ENCODE data around the gene ADRM1. TPM values are rescaled to one million over a fixed set of nuclear protein-coding genes. Genes with fewer than 3 reads are reported as not detected.

ADRM1 gene
- total and polyA plus RNA-seq, 2 experiments from 2014 or later, result 206 to 243 TPM

DNA sequence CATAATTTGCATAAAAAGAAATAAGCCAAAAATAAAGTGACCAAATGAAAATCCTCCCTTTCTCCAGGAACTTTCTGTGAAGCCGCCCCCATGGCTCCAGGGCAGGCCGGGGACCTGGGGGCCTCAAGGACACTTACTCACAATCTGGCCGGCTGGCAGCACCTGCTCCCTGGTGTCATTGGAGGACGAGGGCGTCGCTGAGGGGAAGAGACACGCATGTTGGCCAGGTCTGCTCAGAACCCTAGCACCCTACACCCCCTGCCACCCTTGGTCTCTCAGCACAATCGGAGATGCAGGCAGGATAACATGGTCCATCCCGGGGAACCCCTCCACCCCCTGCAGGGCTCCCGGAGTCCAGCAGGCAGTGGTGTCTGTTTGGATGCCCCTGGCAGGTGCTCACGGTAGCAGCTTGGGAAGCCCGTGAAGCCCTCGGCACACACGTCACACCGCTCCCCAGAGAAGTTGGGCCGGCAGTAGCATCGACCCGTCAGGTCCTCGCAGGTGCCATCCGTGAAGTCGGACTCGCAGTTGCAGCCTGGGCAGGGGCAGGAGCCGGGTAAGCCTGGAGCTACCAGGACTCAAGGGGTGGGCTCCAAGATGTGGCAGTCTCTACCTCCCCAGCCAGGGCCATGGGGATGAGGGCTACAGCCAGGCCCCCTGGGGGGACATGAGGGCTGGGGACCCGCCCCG lies 43.0 kb downstream of the ADRM1 start (continued):
- TF ChIP-seq, protein P1, sequence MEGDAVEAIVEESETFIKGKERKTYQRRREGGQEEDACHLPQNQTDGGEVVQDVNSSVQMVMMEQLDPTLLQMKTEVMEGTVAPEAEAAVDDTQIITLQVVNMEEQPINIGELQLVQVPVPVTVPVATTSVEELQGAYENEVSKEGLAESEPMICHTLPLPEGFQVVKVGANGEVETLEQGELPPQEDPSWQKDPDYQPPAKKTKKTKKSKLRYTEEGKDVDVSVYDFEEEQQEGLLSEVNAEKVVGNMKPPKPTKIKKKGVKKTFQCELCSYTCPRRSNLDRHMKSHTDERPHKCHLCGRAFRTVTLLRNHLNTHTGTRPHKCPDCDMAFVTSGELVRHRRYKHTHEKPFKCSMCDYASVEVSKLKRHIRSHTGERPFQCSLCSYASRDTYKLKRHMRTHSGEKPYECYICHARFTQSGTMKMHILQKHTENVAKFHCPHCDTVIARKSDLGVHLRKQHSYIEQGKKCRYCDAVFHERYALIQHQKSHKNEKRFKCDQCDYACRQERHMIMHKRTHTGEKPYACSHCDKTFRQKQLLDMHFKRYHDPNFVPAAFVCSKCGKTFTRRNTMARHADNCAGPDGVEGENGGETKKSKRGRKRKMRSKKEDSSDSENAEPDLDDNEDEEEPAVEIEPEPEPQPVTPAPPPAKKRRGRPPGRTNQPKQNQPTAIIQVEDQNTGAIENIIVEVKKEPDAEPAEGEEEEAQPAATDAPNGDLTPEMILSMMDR (conservative IDR thresholded peaks at IDR 0.05; ENCODE audit: low read depth in 2 of 2), result no peak
- TF ChIP-seq, protein P2, sequence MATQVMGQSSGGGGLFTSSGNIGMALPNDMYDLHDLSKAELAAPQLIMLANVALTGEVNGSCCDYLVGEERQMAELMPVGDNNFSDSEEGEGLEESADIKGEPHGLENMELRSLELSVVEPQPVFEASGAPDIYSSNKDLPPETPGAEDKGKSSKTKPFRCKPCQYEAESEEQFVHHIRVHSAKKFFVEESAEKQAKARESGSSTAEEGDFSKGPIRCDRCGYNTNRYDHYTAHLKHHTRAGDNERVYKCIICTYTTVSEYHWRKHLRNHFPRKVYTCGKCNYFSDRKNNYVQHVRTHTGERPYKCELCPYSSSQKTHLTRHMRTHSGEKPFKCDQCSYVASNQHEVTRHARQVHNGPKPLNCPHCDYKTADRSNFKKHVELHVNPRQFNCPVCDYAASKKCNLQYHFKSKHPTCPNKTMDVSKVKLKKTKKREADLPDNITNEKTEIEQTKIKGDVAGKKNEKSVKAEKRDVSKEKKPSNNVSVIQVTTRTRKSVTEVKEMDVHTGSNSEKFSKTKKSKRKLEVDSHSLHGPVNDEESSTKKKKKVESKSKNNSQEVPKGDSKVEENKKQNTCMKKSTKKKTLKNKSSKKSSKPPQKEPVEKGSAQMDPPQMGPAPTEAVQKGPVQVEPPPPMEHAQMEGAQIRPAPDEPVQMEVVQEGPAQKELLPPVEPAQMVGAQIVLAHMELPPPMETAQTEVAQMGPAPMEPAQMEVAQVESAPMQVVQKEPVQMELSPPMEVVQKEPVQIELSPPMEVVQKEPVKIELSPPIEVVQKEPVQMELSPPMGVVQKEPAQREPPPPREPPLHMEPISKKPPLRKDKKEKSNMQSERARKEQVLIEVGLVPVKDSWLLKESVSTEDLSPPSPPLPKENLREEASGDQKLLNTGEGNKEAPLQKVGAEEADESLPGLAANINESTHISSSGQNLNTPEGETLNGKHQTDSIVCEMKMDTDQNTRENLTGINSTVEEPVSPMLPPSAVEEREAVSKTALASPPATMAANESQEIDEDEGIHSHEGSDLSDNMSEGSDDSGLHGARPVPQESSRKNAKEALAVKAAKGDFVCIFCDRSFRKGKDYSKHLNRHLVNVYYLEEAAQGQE (IDR thresholded peaks at IDR 0.05; ENCODE audit: unreplicated experiment), result no peak
- TF ChIP-seq POLR2AphosphoS5 (IDR thresholded peaks at IDR 0.05; ENCODE audit: low read depth) (no peak), JUNB (IDR thresholded peaks at IDR 0.05; ENCODE audit: unreplicated experiment) (no peak), STAT1 (IDR thresholded peaks at IDR 0.05; ENCODE audit: unreplicated experiment) (no peak), NANOG (IDR thresholded peaks at IDR 0.05; ENCODE audit: borderline replicate concordance) (no peak)

DNA sequence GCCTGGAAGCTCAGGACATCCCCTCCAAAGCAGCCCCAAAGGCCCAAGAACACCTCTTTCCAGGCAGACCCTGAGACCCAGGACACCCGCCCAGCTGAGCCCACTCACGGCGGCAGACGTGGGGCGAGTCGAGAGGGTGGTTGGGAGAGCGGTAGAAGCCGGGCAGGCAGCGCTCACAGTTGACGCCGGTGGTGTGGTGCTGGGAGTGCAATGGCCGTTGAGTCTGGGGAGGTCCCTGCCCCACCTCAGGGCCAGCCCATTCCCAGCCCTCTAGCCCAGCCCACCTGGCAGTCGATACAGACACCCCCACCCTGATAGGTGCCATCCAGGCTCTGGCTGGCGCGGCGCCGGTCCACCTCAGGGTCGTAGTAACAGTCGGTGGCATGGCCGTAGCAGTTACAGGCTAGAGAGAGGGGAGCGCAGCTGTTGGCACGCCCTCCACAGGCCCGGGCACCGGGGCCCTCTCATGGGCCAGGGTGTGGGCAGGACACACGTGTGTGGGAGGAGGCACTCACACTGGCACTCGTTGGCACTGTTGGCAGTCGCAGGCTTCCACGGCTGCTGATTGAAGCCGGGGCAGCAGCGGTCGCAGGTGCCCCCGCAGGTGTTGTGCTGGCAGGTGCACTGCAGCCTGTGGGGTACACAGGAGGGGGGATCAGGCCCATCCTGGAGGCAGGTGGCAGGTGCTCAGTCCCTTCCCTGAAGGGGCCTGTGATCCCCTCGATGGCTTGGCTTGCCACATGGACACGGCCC lies 43.8 kb downstream of the ADRM1 start:
- Mint-ChIP-seq H3K4me3 (no peak overlapping the region), H3K9me3 (peaks cover 24% of the 10 kb centered on the region), H3K36me3 (ENCODE audit: low read depth) (peaks cover 82% of the 10 kb centered on the region), H3K27me3 (ENCODE audit: insufficient read depth, low read depth, poor library complexity) (peaks cover 14% of the 10 kb centered on the region), H3K27ac (no peak overlapping the region), H3K4me1 (peaks cover 5% of the 10 kb centered on the region; the same call in 2 of the 3 replicates)
- H3K4me3 ChIP-seq, result no peak overlapping the region
- H3K27me3 ChIP-seq (ENCODE audit: insufficient read depth), result no peaks in the 10 kb centered on the region
- H3K4me1 ChIP-seq (ENCODE audit: insufficient read depth), result no peaks in the 10 kb centered on the region
- H3K79me2 ChIP-seq (replicated peaks; ENCODE audit: insufficient read depth), result peaks cover 7% of the 10 kb centered on the region; the same call in 1 of the 2 replicates
- no peaks in the 10 kb centered on the region; the same call in 1 of the 2 replicates for H4K20me1 ChIP-seq (replicated peaks; ENCODE audit: insufficient read depth)
- no peaks in the 10 kb centered on the region for H3K9me2 ChIP-seq (ENCODE audit: insufficient read depth)
- H2AFZ ChIP-seq, result no peak overlapping the region
- DNase-seq (ENCODE audit: low spot score) (no peak), ATAC-seq (no peak)
- H3K4me2 ChIP-seq, result no peak overlapping the region
- no peak overlapping the region for H3K27ac ChIP-seq (ENCODE audit: low read depth)
- H3K36me3 ChIP-seq (ENCODE audit: insufficient read depth), result peaks cover 31% of the 10 kb centered on the region
- H3F3A ChIP-seq (replicated peaks; ENCODE audit: low read depth), result peaks cover 30% of the 10 kb centered on the region
- no peak for TF ChIP-seq ZNF114 (CRISPR knock-in tag; IDR thresholded peaks at IDR 0.05)
- TF ChIP-seq ZNF462 (CRISPR knock-in tag; IDR thresholded peaks at IDR 0.05), result no peak
- TF ChIP-seq POLR2AphosphoS5 (IDR thresholded peaks at IDR 0.05; ENCODE audit: low read depth), result no peak
- TF ChIP-seq JUNB (IDR thresholded peaks at IDR 0.05; ENCODE audit: unreplicated experiment), result no peak
- no peak for TF ChIP-seq NANOG (IDR thresholded peaks at IDR 0.05; ENCODE audit: borderline replicate concordance)

All from GM23338 (cell line).